ENCODE data around the gene AOPEP.
A peak's percentile ranks its signal among the peaks of the same experiment; 100 is the strongest.
"Not testable (repeated sequence)": the region's sequence is repeated elsewhere in the genome, so short reads cannot be mapped to it uniquely, and the experiment has no call there.

AOPEP gene

GRCh38 chr9:94921656-94922055, 195.2 kb downstream of the AOPEP start:
- no peak for DNase-seq

- DNase-seq, result no peak
Observed at GRCh38 chr9:94922098-94922607, 195.7 kb downstream of the AOPEP start.

GRCh38 chr9:94922691-94923107, 196.2 kb downstream of the AOPEP start:
- peak; percentile 7 for DNase-seq

- DNase-seq, result no peak
Observed at GRCh38 chr9:94923326-94924089, 197.0 kb downstream of the AOPEP start.

- no peak for DNase-seq
Observed at GRCh38 chr9:94925751-94926430, 199.4 kb downstream of the AOPEP start.

GRCh38 chr9:94926431-94926800, 199.9 kb downstream of the AOPEP start:
- no peak for DNase-seq

GRCh38 chr9:94927048-94927761, 200.7 kb downstream of the AOPEP start:
- DNase-seq, result no peak

- no peak for DNase-seq
Observed at GRCh38 chr9:94927762-94928670, 201.5 kb downstream of the AOPEP start.

GRCh38 chr9:94928691-94929368, 202.3 kb downstream of the AOPEP start:
- no peak for DNase-seq

- DNase-seq, result no peak
Observed at GRCh38 chr9:94929369-94929756, 202.9 kb downstream of the AOPEP start.

GRCh38 chr9:94931036-94931633, 204.6 kb downstream of the AOPEP start:
- no peak for DNase-seq

- no peak for DNase-seq
Observed at GRCh38 chr9:94931740-94932139, 205.2 kb downstream of the AOPEP start.

GRCh38 chr9:94932652-94933510, 206.4 kb downstream of the AOPEP start:
- DNase-seq, result no peak

GRCh38 chr9:94933511-94933828, 207.0 kb downstream of the AOPEP start:
- no peak for DNase-seq

- DNase-seq, result no peak
Observed at GRCh38 chr9:94934816-94935328, 208.4 kb downstream of the AOPEP start.

- no peak for DNase-seq
Observed at GRCh38 chr9:94935396-94935795, 208.9 kb downstream of the AOPEP start.

GRCh38 chr9:94936419-94936818, 209.9 kb downstream of the AOPEP start:
- no peak for DNase-seq

- DNase-seq, result peak; percentile 44
Observed at GRCh38 chr9:94937214-94937903, 210.9 kb downstream of the AOPEP start.

GRCh38 chr9:94938384-94938783, 211.9 kb downstream of the AOPEP start:
- DNase-seq, result no peak

GRCh38 chr9:94940296-94940695, 213.8 kb downstream of the AOPEP start:
- not testable (repeated sequence) for DNase-seq
